HG03025 (cell line): ENCODE data around the gene CACNB3.
A peak's percentile ranks its signal among the peaks of the same experiment; 100 is the strongest.

ENCODE experiments used
- ATAC-seq: cut with Tn5 transposase; IDR thresholded peaks from one replicate; pipeline ENCODE4 v1.9.1; 2021; ENCODE audit warnings: mild to moderate bottlenecking, moderate library complexity; ENCODE audit not compliant: unreplicated experiment, low FRiP score

The CACNB3 gene

DNA sequence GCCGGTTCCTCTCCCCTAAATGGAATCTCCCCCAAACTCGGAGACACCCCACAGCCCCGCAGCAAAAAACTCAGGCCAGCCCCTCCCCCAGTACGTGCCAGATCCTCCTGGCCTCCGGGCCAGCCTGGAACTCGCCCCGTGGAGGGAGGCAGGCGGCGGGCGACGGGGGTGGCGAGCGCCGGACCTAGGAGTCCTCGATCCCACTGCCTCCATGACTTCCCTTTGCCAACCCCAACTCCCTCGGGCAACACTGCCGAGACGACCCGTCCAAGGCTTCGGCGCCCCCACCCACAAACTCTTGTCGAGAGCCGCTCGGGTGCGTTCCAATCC, 29.8 kb upstream of the CACNB3 start:
- no peak for ATAC-seq

- ATAC-seq, result no peak
Measured at GRCh38 chr12:48788854-48789775, 29.2 kb upstream of the CACNB3 start, which contains the start of gene ADCY6. Gene ADCY6 (minus strand): TSS chr12:48789089. CDS start chr12:48783434, 5,655 bp downstream.

DNA sequence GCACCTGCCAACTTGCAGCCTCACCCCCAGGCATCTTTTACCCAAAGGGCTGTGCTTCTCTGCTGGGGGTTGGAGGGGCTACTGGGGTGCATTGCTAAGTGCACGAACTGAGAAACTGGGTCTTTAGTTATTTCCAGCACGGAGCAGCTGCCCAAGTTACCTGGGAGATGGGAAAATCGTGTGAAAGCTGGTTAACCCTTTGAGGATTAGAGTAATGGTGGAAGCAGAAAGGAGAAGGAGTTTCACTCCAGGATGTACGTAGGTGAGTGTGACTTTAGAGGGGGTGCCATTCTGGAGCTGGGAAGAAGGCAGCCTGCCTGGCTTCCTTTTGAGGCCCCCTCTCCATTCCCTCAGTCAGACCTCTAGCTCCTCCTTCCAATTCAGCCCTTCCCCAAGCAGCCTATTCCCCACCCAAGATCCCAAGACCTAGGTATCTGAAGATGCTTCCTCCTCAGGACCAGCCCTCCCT, 28.4 kb upstream of the CACNB3 start:
- ATAC-seq, result no peak

DNA sequence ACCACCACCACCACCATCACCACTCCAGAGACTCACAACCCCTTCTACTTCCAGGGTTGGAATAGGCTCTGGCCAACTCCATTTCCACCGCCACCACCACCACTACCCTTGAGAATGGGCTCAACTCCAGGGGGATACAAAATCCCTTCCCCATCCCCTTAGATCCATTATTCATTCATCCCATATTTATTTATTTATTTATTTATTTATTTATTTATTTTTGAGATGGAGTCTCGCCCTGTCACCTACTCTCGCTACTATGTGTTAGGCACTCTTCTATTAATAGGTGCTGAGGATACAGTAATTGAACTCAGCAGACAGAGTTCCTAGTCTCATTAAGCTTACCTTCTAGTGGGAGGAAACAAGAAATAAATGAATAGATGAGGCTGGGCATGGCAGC, 24.6 kb upstream of the CACNB3 start:
- ATAC-seq, result no peak

- ATAC-seq, result no peak
Measured at GRCh38 chr12:48794870-48795269, 23.4 kb upstream of the CACNB3 start.

- ATAC-seq, result no peak
Measured at GRCh38 chr12:48795550-48796455, 22.5 kb upstream of the CACNB3 start.

DNA sequence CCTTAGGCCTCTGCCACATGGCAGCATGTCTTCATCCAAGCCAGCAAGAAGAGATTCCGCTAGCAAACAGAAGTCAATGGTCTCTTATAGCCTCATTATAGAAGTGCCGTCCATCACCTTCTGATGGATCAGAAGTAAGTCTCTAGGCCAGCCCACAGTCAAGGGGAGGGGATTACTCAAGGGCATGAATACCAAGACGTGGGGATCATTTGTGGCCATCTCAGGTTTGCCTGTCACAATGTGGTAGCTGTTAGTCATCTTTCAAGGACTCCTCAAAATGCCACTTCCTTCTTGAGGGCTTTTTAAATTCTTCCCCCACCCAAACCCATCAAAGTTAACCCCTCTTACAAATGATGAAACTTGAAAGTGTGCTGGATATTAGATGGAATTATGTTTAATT, 21.3 kb upstream of the CACNB3 start:
- ATAC-seq, result no peak

DNA sequence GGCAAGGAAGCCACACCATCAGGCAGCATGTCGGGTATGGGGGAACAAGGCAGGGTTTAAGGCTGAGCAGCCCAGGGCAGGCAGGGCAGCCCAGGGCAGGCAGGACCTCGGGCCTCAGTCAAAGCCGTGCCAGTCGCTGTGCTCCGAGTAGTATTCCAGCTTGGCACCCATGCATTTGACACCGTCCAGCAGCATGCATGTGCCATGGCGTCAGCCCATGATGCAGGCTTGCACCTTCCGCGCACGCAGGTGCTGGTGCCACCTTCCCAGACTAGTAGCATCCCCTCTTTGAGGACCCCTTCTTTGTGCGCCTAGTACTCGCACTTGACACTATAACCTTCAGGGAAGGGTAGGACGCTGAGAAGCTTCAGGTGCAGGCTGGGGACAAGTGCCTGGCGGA, 17.8 kb upstream of the CACNB3 start:
- no peak for ATAC-seq

GRCh38 chr12:48800971-48801370, 17.3 kb upstream of the CACNB3 start:
- no peak for ATAC-seq

DNA sequence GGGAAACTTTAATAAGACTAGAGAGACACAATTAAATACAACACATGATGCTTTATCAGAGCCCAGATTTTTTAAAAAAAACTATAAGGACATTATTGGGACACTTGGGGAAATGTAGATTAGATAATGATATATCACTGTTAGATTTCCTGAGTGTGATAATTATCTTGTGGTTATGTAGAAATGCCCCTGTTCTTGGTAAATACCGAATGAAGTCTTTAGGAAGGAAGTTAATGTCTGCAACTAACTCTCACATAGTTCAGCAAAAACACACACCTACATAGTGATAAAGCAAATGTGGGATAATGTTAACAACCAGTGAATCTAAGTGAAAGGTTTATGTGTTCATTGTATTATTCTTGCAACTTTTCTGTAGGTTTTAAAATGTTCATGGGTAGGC, 14.6 kb upstream of the CACNB3 start:
- ATAC-seq, result no peak

DNA sequence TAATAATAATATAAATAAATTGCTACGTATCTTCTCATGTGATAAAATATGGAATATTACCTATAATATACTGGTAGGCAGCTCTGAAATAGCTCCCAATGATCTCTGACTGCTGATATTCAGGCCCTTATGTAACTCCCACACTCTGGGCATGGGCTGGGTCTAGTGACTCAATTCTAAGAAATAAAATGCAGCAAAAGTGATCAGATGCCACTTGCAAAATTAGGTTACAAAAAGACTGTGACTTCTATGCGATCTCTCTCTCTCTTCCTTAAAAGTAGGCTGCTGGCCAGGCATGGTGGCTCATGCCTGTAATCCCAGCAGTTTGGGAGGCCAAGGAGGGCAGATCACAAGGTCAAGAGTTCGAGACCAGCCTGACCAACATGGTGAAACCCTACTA, 10.3 kb upstream of the CACNB3 start:
- no peak for ATAC-seq

GRCh38 chr12:48810903-48811431, 7.3 kb upstream of the CACNB3 start:
- no peak for ATAC-seq

DNA sequence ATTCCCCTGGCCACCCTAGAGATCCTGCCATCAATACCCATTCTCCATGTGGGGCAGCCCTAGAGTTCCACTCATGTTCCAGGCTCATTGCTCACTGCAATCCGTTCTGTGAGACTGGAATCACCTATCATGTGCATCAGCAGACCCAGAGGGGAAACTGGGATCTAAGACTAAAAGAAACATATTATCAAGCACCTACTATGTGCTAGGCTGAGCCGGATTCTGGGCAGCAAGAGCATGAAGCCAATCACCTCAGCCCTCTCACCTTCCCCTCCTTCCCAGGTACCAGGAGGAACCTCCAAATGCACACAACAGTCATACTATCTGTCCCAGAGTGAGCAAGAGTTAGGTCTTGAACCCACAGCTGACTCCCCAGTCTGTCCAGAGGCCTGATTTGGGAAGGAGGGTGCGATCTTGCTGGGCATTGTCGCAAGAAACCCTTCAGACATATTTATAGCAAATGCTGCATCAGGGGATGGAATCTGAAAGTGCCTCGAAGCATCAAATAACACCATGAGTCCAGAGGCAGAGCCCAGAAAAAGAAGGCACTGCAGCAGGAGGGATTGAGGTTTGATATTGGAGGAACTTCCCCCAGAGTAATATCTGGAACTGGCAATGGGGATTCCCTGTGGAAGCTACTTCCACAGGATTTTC, 6.7 kb upstream of the CACNB3 start:
- no peak for ATAC-seq

- ATAC-seq, result no peak
Measured at GRCh38 chr12:48812389-48812788, 5.9 kb upstream of the CACNB3 start.

- no peak for ATAC-seq
Measured at GRCh38 chr12:48813465-48814261, 4.6 kb upstream of the CACNB3 start.

GRCh38 chr12:48814262-48815125, 3.8 kb upstream of the CACNB3 start:
- ATAC-seq, result peak; percentile 55

DNA sequence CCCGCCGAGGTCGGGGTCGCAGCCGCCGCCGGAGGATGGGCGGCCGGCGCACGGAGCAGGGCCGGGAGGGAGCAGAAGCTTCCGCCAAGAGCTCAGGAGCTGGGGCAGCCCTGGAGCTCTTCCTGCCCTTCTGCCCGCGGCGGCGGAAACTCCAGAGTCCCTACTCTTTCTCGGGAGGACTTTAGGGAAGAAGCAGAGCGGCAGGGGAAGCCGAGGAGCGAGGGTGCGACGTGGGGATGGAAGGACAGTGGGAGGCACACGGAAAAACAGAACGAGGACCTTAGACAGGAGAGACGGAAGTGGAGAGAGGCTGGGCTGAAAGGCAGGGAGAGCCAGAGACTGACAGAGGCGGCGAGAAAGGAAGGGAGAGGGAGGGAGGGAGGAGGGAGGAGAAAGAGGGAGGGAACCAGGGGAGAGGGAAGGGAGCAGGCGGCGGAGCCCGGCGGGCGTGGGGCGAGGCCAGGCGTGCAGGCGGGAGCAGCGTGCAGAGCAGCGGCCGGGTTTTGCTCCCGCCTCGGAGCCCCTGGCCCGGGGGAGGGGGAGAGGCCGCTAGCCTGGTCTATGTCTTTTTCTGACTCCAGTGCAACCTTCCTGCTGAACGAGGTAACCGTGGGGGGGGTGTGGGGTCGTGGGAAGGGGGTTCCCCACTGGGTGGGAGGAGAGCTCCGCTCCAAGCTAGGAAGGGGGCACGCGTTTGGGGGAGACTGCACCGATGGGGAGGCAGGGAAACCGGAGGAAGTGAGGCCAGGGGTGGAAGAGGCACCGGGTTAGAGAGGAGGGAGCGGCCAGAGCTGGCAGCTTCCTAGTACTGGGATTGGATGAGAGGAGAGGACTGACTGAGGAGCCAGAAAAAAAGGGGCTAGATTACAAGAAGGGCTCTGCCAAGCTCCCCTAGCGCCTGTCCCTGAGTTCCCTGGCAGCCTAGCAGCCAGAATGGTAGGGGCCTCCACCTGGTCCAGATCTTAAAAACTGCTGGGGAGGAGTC, 2.9 kb upstream of the CACNB3 start:
- peak; percentile 34 for ATAC-seq
